SK-N-SH (cell line): ENCODE results near the gene MYO9B.

Source experiments
- CHD2 ChIP-seq: fragments of 150-350 bp; IDR thresholded peaks from 2 replicates; pipeline ENCODE4 v1.6.1; 2018; ENCODE audit warnings: low read length; ENCODE audit not compliant: partially characterized antibody
- CTCF ChIP-seq: fragments of 200-600 bp; sonication (generic); IDR thresholded peaks from 2 replicates; pipeline ENCODE4 v1.6.1; 2017; ENCODE audit warnings: antibody characterized with exemption, mild to moderate bottlenecking, moderate library complexity
- EP300 ChIP-seq, 2 experiments: IDR thresholded peaks; 2 replicates each; pipeline versions ENCODE4 v1.4.0 to v1.6.1; 2012; ENCODE audit warnings: borderline replicate concordance in 1 of 2, low read depth in 1 of 2, low read length in 1 of 2
- EZH2phosphoT487 ChIP-seq: fragments of 200-600 bp; sonication (generic); IDR thresholded peaks from 2 replicates; pipeline ENCODE4 v1.6.1; 2017; ENCODE audit warnings: low read depth, mixed run types, mild to moderate bottlenecking, antibody characterized with exemption, moderate library complexity, borderline replicate concordance
- FOXM1 ChIP-seq: IDR thresholded peaks from 2 replicates; pipeline ENCODE4 v1.4.0; 2012; ENCODE audit warnings: low read depth, mild to moderate bottlenecking
- PBX3 ChIP-seq: IDR thresholded peaks from 2 replicates; pipeline ENCODE4; 2012
- RAD21 ChIP-seq: IDR thresholded peaks from 2 replicates; pipeline ENCODE4 v1.6.1; 2012; ENCODE audit warnings: mild to moderate bottlenecking, low read length
- RFX5 ChIP-seq: IDR thresholded peaks from 2 replicates; pipeline ENCODE4 v1.6.1; 2012; ENCODE audit warnings: mild to moderate bottlenecking, improper control_type of control experiment, low read length
- TEAD4 ChIP-seq: IDR thresholded peaks from 2 replicates; pipeline ENCODE4 v1.4.0; 2012; ENCODE audit warnings: mild to moderate bottlenecking, borderline replicate concordance; ENCODE audit not compliant: insufficient read depth
- TF ChIP-seq, protein P1 (sequence below): IDR thresholded peaks from 2 replicates; pipeline ENCODE4 v1.6.1; 2012; ENCODE audit warnings: mild to moderate bottlenecking, low read depth, low read length, moderate library complexity
- TF ChIP-seq, protein P2 (sequence below): IDR thresholded peaks from 2 replicates; pipeline ENCODE4 v1.4.0; 2012; ENCODE audit warnings: low read depth, borderline replicate concordance

DNA sequence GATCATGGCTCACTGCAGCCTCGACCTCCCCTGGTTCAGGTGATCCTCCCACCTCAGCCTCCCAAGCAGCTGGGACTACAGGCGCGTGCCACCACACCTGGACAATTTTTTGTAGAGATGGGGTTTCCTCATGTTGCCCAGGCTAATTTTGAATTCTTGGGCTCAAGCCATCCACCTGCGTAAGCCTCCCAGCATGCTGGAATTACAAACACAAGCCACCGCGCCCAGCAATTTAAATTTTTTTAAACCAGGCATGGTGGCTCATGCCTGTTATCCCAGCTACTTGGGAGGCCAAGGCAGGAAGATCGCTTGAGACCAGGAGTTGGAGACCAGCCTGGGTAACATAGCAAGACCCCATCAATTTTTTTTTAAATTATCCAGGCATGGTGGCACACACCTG lies 79.7 kb downstream of the MYO9B start:
- TF ChIP-seq CTCF, result no peak
- TF ChIP-seq TEAD4, result no peak
- TF ChIP-seq, protein P1, sequence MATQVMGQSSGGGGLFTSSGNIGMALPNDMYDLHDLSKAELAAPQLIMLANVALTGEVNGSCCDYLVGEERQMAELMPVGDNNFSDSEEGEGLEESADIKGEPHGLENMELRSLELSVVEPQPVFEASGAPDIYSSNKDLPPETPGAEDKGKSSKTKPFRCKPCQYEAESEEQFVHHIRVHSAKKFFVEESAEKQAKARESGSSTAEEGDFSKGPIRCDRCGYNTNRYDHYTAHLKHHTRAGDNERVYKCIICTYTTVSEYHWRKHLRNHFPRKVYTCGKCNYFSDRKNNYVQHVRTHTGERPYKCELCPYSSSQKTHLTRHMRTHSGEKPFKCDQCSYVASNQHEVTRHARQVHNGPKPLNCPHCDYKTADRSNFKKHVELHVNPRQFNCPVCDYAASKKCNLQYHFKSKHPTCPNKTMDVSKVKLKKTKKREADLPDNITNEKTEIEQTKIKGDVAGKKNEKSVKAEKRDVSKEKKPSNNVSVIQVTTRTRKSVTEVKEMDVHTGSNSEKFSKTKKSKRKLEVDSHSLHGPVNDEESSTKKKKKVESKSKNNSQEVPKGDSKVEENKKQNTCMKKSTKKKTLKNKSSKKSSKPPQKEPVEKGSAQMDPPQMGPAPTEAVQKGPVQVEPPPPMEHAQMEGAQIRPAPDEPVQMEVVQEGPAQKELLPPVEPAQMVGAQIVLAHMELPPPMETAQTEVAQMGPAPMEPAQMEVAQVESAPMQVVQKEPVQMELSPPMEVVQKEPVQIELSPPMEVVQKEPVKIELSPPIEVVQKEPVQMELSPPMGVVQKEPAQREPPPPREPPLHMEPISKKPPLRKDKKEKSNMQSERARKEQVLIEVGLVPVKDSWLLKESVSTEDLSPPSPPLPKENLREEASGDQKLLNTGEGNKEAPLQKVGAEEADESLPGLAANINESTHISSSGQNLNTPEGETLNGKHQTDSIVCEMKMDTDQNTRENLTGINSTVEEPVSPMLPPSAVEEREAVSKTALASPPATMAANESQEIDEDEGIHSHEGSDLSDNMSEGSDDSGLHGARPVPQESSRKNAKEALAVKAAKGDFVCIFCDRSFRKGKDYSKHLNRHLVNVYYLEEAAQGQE, result no peak
- TF ChIP-seq PBX3, result no peak
- TF ChIP-seq, protein P2, sequence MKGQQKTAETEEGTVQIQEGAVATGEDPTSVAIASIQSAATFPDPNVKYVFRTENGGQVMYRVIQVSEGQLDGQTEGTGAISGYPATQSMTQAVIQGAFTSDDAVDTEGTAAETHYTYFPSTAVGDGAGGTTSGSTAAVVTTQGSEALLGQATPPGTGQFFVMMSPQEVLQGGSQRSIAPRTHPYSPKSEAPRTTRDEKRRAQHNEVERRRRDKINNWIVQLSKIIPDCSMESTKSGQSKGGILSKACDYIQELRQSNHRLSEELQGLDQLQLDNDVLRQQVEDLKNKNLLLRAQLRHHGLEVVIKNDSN, result no peak
- no peak for TF ChIP-seq EZH2phosphoT487
- no peak for TF ChIP-seq RAD21
- TF ChIP-seq CHD2, result no peak
- TF ChIP-seq EP300 (IDR thresholded peaks at IDR 0.05; ENCODE audit: borderline replicate concordance in 1 of 2, low read depth in 1 of 2, low read length in 1 of 2), result no peak
- TF ChIP-seq RFX5, result no peak
- TF ChIP-seq FOXM1, result no peak
